ENCODE results near the gene NOP14.
"Not testable (repeated sequence)": the region's sequence is repeated elsewhere in the genome, so short reads cannot be mapped to it uniquely, and the experiment has no call there.

- not testable (repeated sequence) for TF ChIP-seq CTCF (IDR thresholded peaks at IDR 0.05; ENCODE audit: insufficient read depth, low read length); GABPA (IDR thresholded peaks at IDR 0.05; ENCODE audit: low read depth); POLR2AphosphoS5 (IDR thresholded peaks at IDR 0.05; ENCODE audit: low read depth)
These were observed 40.6 kb downstream of the NOP14 start for GRCh38 chr4:2922453-2923101.
